NCI-H1048 (cell line): Measurements from ENCODE around the gene LRRC19.

Experiments
- DNase-seq: peaks from one replicate; lab custom pipeline; 2025; lab: John Stamatoyannopoulos, UW

LRRC19 gene

GRCh38 chr9:26955921-26956859 is 49.3 kb downstream of the LRRC19 start, which contains the start of gene IFT74:
Gene IFT74, plus strand, starts transcription at chr9:26956412. Its CDS starts 5,556 bp downstream, at chr9:26961968.
- DNase-seq, result peak; percentile 68

GRCh38 chr9:26955222-26955903 is 50.1 kb downstream of the LRRC19 start:
- no peak for DNase-seq

GRCh38 chr9:26954050-26954508 is 51.4 kb downstream of the LRRC19 start:
- DNase-seq, result no peak

- no peak for DNase-seq
Measured at GRCh38 chr9:26951794-26952193, 53.7 kb downstream of the LRRC19 start.

- no peak for DNase-seq
Measured at GRCh38 chr9:26950521-26950920, 55.0 kb downstream of the LRRC19 start.

GRCh38 chr9:26949637-26950069 is 55.8 kb downstream of the LRRC19 start:
- no peak for DNase-seq

GRCh38 chr9:26947736-26948135 is 57.7 kb downstream of the LRRC19 start:
- no peak for DNase-seq

- peak; percentile 81 for DNase-seq
Measured at GRCh38 chr9:26946753-26947727, 58.4 kb downstream of the LRRC19 start, which contains the start of gene PLAA. Gene PLAA, minus strand, starts transcription at chr9:26947242. Its CDS starts 197 bp downstream, at chr9:26947045.

GRCh38 chr9:26945591-26945990 is 59.9 kb downstream of the LRRC19 start:
- no peak for DNase-seq
